GM23248 (cell line): ENCODE measurements around the gene POLRMT. TPM values are rescaled to one million over a fixed set of nuclear protein-coding genes. Genes with fewer than 3 reads are reported as not detected.

Experiments
- DNase-seq: peaks from one replicate; pipeline ENCODE4 v3.0.0-alpha.2; 2015
- H2AFZ ChIP-seq: fragments of 200-600 bp; sonication (generic); 2 replicates; pipeline ENCODE4 v1.6.1; 2016; ENCODE audit warnings: antibody characterized with exemption
- H3F3A ChIP-seq: fragments of 200-600 bp; sonication (generic); 2 replicates; pipeline ENCODE4 v1.6.1; 2016; ENCODE audit warnings: mild to moderate bottlenecking, antibody characterized with exemption, mixed run types; ENCODE audit not compliant: insufficient read depth
- H3K27ac ChIP-seq: fragments of 200-600 bp; sonication (generic); 2 replicates; pipeline ENCODE4 v1.5.1; 2016; ENCODE audit warnings: mild to moderate bottlenecking
- H3K27me3 ChIP-seq: fragments of 200-600 bp; sonication (generic); replicated peaks from 2 replicates; pipeline ENCODE4 v1.6.1; 2016; ENCODE audit warnings: mild to moderate bottlenecking; ENCODE audit not compliant: insufficient read depth
- H3K36me3 ChIP-seq: fragments of 200-600 bp; sonication (generic); 2 replicates; pipeline ENCODE4 v1.6.1; 2016; ENCODE audit warnings: low read depth, mild to moderate bottlenecking
- H3K4me1 ChIP-seq: fragments of 200-600 bp; sonication (generic); 2 replicates; pipeline ENCODE4 v1.6.1; 2016; ENCODE audit warnings: mild to moderate bottlenecking; ENCODE audit not compliant: insufficient read depth
- H3K4me2 ChIP-seq: fragments of 200-600 bp; sonication (generic); one replicate; pipeline ENCODE4 v1.6.1; 2016; ENCODE audit warnings: mild to moderate bottlenecking; ENCODE audit not compliant: unreplicated experiment
- H3K4me3 ChIP-seq: fragments of 200-600 bp; sonication (generic); 2 replicates; pipeline ENCODE4 v1.5.1; 2016; ENCODE audit warnings: mild to moderate bottlenecking
- H3K79me2 ChIP-seq: fragments of 200-600 bp; sonication (generic); 2 replicates; pipeline ENCODE4 v1.6.1; 2016; ENCODE audit warnings: mild to moderate bottlenecking; ENCODE audit not compliant: insufficient read depth
- H3K9ac ChIP-seq: fragments of 200-600 bp; sonication (generic); 2 replicates; pipeline ENCODE4 v1.6.1; 2016; ENCODE audit warnings: mild to moderate bottlenecking
- H3K9me2 ChIP-seq: fragments of 200-600 bp; sonication (generic); 2 replicates; pipeline ENCODE4 v1.6.1; 2016; ENCODE audit warnings: mixed run types, mild to moderate bottlenecking, moderate library complexity; ENCODE audit not compliant: insufficient read depth
- H3K9me3 ChIP-seq: fragments of 200-600 bp; sonication (generic); one replicate; pipeline ENCODE4 v1.6.1; 2017; ENCODE audit warnings: low read depth
- H4K20me1 ChIP-seq: fragments of 200-600 bp; sonication (generic); 2 replicates; pipeline ENCODE4 v1.6.0; 2016; ENCODE audit not compliant: insufficient read depth
- EZH2 ChIP-seq: fragments of 200-600 bp; sonication (generic); IDR thresholded peaks from 2 replicates; pipeline ENCODE4 v1.6.1; 2018; ENCODE audit warnings: antibody characterized with exemption, mild to moderate bottlenecking; ENCODE audit not compliant: insufficient read depth, poor library complexity, severe bottlenecking
- EZH2phosphoT487 ChIP-seq: fragments of 200-600 bp; sonication (generic); IDR thresholded peaks from 2 replicates; pipeline ENCODE4 v1.6.1; 2018; ENCODE audit warnings: antibody characterized with exemption, moderate library complexity, mild to moderate bottlenecking, low read depth; ENCODE audit not compliant: insufficient read depth
- WGBS, 2 experiments: methylation state at CpG; one replicate each; pipeline ENCODE4 v1.1.6; 2015 to 2017; ENCODE audit warnings: low lambda C conversion rate in 2 of 2, low coverage in 1 of 2; ENCODE audit errors: missing lambda C conversion rate in 2 of 2; 5-methylcytosine and 5-hydroxymethylcytosine counted together
- in situ Hi-C: fragments of 300-500 bp; cut with MboI; formaldehyde crosslinking; loops from 2 replicates; pipeline ENCODE4 v1.15.0; 2020
- polyA plus RNA-seq: library from polyadenylated mRNA; unstranded; fragments of >200 nt; fragmentation: Nextera tagmentation; extraction: Ambion mirVana; gene quantifications from 2 replicates; pipeline ENCODE4 v1.2.1, GENCODE V29; 2016
- total RNA-seq: library from RNA; depleted of rRNA; stranded (reverse); fragments of >200 nt; shearing (Covaris generic); gene quantifications from 2 replicates; pipeline ENCODE4 v1.2.3, GENCODE V29; 2014

Gene POLRMT
- total and polyA plus RNA-seq, 2 experiments from 2014 or later = 23.6 to 36.2 TPM

DNA sequence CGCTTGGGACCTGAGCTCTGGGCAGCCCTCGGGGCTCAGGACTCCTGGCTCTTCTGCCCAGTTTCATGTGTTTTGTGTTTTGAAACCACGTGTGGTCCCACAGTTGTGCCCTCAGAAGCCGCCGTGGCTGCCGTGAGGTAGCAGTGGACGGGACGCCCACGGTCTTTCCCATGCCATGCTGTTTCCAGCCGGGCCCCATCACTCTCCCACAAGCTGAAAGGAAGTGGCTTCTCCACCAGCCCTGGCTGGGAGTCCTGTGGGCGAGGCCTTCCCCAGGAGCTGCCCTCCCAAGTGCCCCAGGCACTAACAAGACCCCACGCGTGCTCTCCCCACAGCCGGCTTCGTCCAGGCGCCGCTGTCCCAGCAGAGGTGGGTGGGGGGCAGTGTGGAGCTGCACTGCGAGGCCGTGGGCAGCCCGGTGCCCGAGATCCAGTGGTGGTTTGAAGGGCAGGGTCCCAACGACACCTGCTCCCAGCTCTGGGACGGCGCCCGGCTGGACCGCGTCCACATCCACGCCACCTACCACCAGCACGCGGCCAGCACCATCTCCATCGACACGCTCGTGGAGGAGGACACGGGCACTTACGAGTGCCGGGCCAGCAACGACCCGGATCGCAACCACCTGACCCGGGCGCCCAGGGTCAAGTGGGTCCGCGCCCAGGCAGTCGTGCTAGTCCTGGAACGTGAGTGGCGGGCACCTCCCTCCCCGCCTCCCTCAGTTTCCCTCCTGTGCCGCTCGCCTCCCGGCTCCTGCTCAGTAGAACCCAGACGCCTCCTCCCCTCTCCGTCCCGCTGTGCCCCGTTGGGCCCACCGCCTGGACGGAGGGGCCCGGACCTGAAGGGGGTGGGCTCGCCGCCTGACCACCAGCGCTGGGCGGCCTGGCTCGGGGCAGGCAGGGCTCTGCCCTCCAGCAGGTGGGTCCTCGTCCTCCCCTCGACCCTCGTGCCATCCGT is 55.6 kb downstream of the POLRMT start:
- H3K79me2 ChIP-seq = peaks cover 93% of the 10 kb centered on the region
- TF ChIP-seq EZH2phosphoT487 (no peak), EZH2 (no peak)
- H3K4me2 ChIP-seq = no peak overlapping the region
- WGBS, 2 experiments = 91% methylated on average over 50 to 66 of the region's 66 CpGs
- H3K4me3 ChIP-seq = no peak overlapping the region
- H3K4me1 ChIP-seq = peaks cover 28% of the 10 kb centered on the region
- in situ Hi-C loops = no loop called here
- no peak overlapping the region for H3K9ac ChIP-seq
- no peaks in the 10 kb centered on the region for H4K20me1 ChIP-seq
- H3K27me3 ChIP-seq = no peaks in the 10 kb centered on the region
- H3K27ac ChIP-seq = no peak overlapping the region
- H2AFZ ChIP-seq = no peak overlapping the region
- no peaks in the 10 kb centered on the region for H3K9me3 ChIP-seq
- H3K36me3 ChIP-seq = no peaks in the 10 kb centered on the region; the same call in 1 of the 2 replicates
- DNase-seq = no peak
- no peaks in the 10 kb centered on the region for H3K9me2 ChIP-seq
- no peaks in the 10 kb centered on the region for H3F3A ChIP-seq

DNA sequence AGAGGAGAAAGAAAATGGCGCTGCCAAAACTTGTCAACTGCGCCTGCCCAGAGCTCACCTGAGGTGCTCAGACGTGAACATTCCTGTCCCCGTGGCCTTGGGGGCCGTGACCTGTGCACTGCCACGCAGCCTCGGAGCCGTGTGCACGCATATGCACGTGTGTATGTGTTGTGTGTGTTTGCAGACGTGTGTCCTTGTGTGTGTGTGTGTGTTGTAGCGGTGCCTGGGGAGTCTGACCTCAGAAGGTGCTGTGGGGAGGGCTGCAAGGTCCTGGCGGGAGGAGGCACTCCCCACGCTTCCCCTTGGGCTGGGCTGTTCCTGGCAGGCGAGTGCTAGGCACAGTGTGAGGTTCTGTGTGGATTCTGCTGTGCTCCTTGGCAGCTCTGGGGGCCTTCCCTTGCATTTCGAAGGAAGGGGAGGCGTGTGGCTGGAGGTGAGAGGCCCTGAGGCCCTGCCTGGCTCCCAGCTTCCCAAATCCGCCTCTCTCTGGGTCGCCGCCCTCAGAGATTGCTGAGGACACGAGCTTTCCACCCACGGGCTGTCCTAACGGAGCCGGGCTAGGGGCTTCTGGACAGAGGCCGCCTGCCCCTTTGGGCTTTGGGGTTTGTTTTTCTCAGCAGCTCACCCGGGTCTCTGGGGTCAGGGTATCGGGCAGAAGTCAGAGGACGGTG is 56.4 kb downstream of the POLRMT start:
- Histone ChIP-seq H3K4me3 (no peak overlapping the region), H3K9me3 (no peaks in the 10 kb centered on the region), H3K27me3 (no peaks in the 10 kb centered on the region), H3K4me2 (no peak overlapping the region), H3F3A (no peaks in the 10 kb centered on the region), H3K9ac (peak overlapping the region; percentile 30; the same call in 1 of the 2 replicates), H2AFZ (no peak overlapping the region), H3K27ac (0 out of 2 replicates have a peak overlapping the region, but pooled peaks have one; percentile 26), H3K36me3 (no peaks in the 10 kb centered on the region; the same call in 1 of the 2 replicates), H3K4me1 (peaks cover 27% of the 10 kb centered on the region), H3K9me2 (no peaks in the 10 kb centered on the region), H3K79me2 (peaks cover 93% of the 10 kb centered on the region), H4K20me1 (no peaks in the 10 kb centered on the region)
- DNase-seq = no peak
- in situ Hi-C loops = no loop called here
- WGBS, 2 experiments = 89 to 90% methylated on average over 26 to 28 of the region's 28 CpGs
- TF ChIP-seq EZH2 = no peak
- no peak for TF ChIP-seq EZH2phosphoT487

DNA sequence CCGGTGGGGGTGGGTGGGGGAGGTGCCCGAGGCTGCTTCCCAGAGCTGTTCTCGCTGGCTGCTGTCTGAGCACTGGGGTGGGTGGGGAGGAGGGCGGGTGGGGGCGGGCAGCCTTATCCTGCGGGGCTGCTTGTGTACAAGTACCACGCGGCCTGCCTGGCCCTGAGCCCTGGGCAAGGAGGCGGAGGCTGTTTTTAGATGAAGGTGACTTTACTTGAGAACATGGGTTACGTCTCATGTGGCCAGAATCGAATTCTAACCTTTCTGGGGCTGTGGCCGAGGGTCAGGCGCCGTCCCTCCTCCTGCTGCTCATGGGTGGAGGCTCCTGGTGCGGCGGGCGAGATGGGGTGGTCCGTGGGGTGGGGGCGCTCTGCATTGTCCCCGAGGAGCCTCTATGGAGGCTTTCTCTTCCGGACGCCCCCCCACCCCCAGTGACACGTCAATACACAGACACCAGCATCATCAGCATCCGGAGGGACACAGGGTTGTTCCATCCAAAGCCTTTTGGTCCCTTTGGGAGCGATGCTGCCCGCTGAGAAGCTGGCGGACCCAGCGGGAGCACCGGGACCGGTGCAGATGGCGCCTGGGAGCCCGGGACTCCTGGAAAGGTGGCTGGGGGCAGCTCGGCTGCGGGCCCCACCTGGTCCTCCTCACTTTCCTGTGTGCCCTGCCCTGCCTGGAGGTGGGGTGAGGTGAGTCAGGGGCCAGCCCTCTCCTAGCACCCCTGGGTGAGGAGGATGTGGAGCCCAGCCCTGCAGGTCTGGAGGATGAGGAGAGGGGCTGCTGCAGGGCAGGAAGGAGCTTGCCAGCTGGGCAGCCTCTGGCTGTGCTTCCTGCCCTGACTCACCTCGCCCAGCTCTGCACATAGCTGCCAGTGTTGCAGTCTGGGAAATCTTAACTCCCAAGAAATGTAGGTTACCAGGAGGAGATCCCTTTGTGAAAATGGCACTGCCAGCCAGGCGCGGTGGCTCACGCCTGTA is 57.5 kb downstream of the POLRMT start:
- Histone ChIP-seq H3K27me3 (no peaks in the 10 kb centered on the region), H4K20me1 (no peaks in the 10 kb centered on the region), H2AFZ (no peak overlapping the region), H3K27ac (peak overlapping the region; percentile 44), H3K9me3 (no peaks in the 10 kb centered on the region), H3K79me2 (peaks cover 82% of the 10 kb centered on the region), H3K4me1 (peaks cover 30% of the 10 kb centered on the region), H3K9ac (peak overlapping the region; percentile 63), H3F3A (peaks cover 4% of the 10 kb centered on the region; the same call in 1 of the 2 replicates), H3K4me2 (peak overlapping the region; percentile 98), H3K9me2 (no peaks in the 10 kb centered on the region), H3K4me3 (peak overlapping the region; percentile 64), H3K36me3 (no peaks in the 10 kb centered on the region)
- no peak for TF ChIP-seq EZH2
- DNase-seq = peak; percentile 88
- in situ Hi-C loops = no loop called here
- 42 to 47% methylated on average over 35 to 38 of the region's 38 CpGs for WGBS, 2 experiments
